Effector memory CD4-positive, alpha-beta T cell (primary cell): ENCODE data around the gene EVX2.

Experiments
- DNase-seq, 3 donors: peaks; one replicate each; pipeline ENCODE4 v3.0.0-alpha.2; 2020
- H3K27ac ChIP-seq: 2 replicates; pipeline ENCODE4 v1.7.0; 2013; ENCODE audit warnings: mild to moderate bottlenecking, low read length, moderate library complexity; ENCODE audit not compliant: insufficient read depth, poor library complexity, severe bottlenecking
- H3K27me3 ChIP-seq: replicated peaks from 2 replicates; pipeline ENCODE4 v1.7.0; 2013; ENCODE audit warnings: mild to moderate bottlenecking, low read length; ENCODE audit not compliant: insufficient read depth, control insufficient read depth, poor library complexity, severe bottlenecking
- H3K36me3 ChIP-seq: 2 replicates; pipeline ENCODE4 v1.7.0; 2013; ENCODE audit warnings: mild to moderate bottlenecking, low read length, moderate library complexity; ENCODE audit not compliant: control insufficient read depth, insufficient read depth
- H3K4me1 ChIP-seq: 2 replicates; pipeline ENCODE4 v1.7.0; 2013; ENCODE audit warnings: low read length, mild to moderate bottlenecking; ENCODE audit not compliant: control insufficient read depth, insufficient read depth, poor library complexity, severe bottlenecking
- H3K4me3 ChIP-seq: 2 replicates; pipeline ENCODE4 v1.7.0; 2013; ENCODE audit warnings: low read length, low read depth, mild to moderate bottlenecking; ENCODE audit not compliant: insufficient read depth, poor library complexity, severe bottlenecking
- H3K9me3 ChIP-seq: 2 replicates; pipeline ENCODE4 v1.7.0; 2013; ENCODE audit warnings: mild to moderate bottlenecking, low read length, moderate library complexity; ENCODE audit not compliant: control insufficient read depth
- total RNA-seq, 3 donors: gene quantifications; one replicate each; lab custom pipeline; 2026; lab: John Stamatoyannopoulos, UW

The EVX2 gene
- 0 reads per million in 3 donors for total RNA-seq

- Histone ChIP-seq H3K4me3 (no peak within 1 kb of the TSS), H3K27me3 (peaks cover 92% of the 10 kb centered on the region), H3K27ac (no peak within 1 kb of the TSS), H3K9me3 (peaks cover 25% of the 10 kb centered on the region), H3K36me3 (no peaks in the 10 kb centered on the region), H3K4me1 (peaks cover 5% of the 10 kb centered on the region)
- DNase-seq = no peak
Observed at GRCh38 chr2:176083796-176084261, at the start of gene EVX2. EVX2 (minus strand) TSS chr2:176083962; CDS start chr2:176083776, 186 bp downstream.

GRCh38 chr2:176133389-176133788 lies 49.6 kb upstream of the EVX2 start:
- peaks cover 90% of the 10 kb centered on the region for H3K27me3 ChIP-seq
- no peak for DNase-seq
- H3K36me3 ChIP-seq = no peaks in the 10 kb centered on the region
- H3K4me1 ChIP-seq = peaks cover 28% of the 10 kb centered on the region
- no peak overlapping the region for H3K4me3 ChIP-seq
- H3K27ac ChIP-seq = no peak overlapping the region
- H3K9me3 ChIP-seq = no peaks in the 10 kb centered on the region

- Histone ChIP-seq H3K9me3 (no peaks in the 10 kb centered on the region), H3K27me3 (peaks cover 92% of the 10 kb centered on the region), H3K36me3 (no peaks in the 10 kb centered on the region), H3K27ac (no peak overlapping the region), H3K4me3 (peak overlapping the region; percentile 51), H3K4me1 (peaks cover 28% of the 10 kb centered on the region)
- DNase-seq = no peak
Observed at GRCh38 chr2:176132205-176133171, 48.7 kb upstream of the EVX2 start.

DNA sequence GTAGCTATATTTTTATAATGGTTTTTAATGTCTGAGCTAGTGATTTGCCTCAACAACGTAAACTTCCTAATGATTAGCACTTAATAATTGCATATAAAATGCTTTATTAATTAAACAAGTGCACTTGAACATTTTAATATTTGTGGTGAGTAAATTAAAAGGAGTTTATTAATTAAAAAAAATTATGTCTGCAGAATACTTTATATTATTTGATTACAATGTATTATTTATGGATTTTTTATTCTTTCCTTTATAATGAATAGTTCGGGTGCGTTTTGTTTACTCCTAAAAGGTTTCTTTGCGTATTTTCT lies 48.0 kb upstream of the EVX2 start:
- Histone ChIP-seq H3K27ac (no peak overlapping the region), H3K4me3 (peak overlapping the region; percentile 51), H3K36me3 (no peaks in the 10 kb centered on the region), H3K27me3 (peaks cover 92% of the 10 kb centered on the region), H3K9me3 (no peaks in the 10 kb centered on the region), H3K4me1 (peaks cover 28% of the 10 kb centered on the region)
- no peak for DNase-seq

DNA sequence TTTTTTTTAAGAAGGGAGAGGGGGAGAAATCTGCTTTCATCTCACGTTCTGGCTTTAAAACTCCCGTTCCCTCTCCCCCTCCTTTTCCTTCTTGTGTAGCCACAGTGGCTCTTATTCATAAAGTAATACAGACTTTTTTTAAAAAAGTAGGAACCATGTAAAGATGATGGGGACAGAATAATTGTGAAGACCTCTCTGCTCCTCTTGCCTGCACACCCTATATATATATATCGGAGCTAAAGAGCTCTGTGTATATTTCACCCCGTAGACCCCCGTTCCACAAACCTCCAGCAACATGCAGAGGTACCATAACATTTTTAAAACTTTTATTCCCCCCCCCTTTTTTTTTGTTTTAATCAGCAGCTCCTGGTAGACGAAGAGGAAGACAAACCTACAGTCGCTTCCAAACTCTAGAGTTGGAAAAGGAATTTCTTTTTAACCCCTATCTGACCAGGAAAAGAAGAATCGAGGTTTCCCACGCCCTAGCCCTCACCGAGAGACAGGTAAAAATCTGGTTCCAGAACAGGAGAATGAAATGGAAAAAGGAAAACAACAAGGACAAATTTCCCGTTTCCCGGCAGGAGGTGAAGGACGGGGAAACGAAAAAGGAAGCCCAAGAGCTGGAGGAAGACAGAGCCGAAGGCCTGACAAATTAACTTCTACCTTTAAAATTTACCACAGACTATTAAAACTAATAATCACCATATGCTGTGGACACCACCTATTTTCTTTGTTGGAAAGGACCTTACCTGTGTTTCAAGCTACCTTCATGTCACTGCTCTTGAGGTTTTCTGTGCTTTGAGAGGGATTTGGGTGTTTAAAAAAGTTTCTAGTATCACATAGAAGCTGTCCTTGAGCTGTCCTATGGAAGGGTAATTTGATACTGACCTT lies 47.4 kb upstream of the EVX2 start:
- Histone ChIP-seq H3K27me3 (peaks cover 91% of the 10 kb centered on the region), H3K9me3 (no peaks in the 10 kb centered on the region), H3K36me3 (no peaks in the 10 kb centered on the region), H3K4me1 (peaks cover 22% of the 10 kb centered on the region), H3K27ac (no peak overlapping the region), H3K4me3 (peak overlapping the region; percentile 32)
- no peak for DNase-seq

GRCh38 chr2:176130147-176130956 lies 46.6 kb upstream of the EVX2 start:
- Histone ChIP-seq H3K9me3 (no peaks in the 10 kb centered on the region), H3K27me3 (peaks cover 89% of the 10 kb centered on the region), H3K4me1 (peaks cover 19% of the 10 kb centered on the region), H3K4me3 (peak overlapping the region; percentile 32), H3K36me3 (no peaks in the 10 kb centered on the region), H3K27ac (no peak overlapping the region)
- DNase-seq = no peak

- Histone ChIP-seq H3K9me3 (no peaks in the 10 kb centered on the region), H3K27ac (no peak overlapping the region), H3K27me3 (peaks cover 89% of the 10 kb centered on the region), H3K36me3 (no peaks in the 10 kb centered on the region), H3K4me3 (no peak overlapping the region), H3K4me1 (peaks cover 19% of the 10 kb centered on the region)
- DNase-seq = no peak
Observed at GRCh38 chr2:176129813-176130146, 46.0 kb upstream of the EVX2 start.

DNA sequence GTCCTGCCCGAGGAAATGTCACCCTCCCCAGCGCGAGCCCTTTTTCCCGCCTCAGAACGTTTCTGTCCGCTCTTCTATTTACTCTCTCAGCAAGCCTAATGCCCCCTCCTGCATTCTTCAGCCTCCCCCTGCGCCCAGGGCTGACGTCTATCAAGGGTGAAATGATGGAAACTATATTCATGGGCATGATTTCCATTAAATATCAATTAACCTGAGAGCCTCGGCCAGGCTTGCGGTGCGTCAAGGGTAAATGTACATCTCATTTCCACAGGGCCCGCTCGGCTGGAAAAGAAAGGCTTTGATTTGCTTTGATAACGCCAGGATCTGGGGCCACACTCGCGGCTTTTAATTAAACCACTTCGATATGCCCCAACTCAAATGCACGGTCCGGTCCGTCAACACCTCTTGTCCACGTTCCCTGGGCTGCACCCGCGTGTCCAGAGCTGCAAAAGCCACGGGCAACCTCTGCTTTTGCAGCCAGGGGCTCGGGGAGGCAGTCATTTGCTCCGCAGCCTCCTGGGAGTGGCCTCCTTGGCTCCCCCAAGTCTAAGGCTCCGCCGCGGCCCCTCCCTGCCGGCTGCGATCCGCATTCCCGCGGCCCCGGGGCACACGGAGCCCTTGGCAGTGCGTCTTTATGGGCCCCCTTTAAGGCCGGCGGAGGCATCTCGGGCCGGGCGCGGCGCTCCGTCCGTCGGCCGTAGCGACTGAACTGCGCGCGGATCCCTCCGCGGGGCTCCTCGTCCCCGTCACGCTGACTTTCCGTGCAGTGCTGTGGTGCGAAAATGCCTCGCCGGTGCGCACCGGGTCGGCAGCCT lies 45.4 kb upstream of the EVX2 start, which contains the start of gene HOXD8:
HOXD8 (plus strand) TSS at position 724 of the 815 bp plus-strand sequence. CDS start 662 bp downstream, outside the sequence.
- Histone ChIP-seq H3K4me3 (peak within 1 kb of the TSS; percentile 32), H3K9me3 (no peaks in the 10 kb centered on the region), H3K4me1 (peaks cover 19% of the 10 kb centered on the region), H3K27me3 (peaks cover 89% of the 10 kb centered on the region), H3K36me3 (no peaks in the 10 kb centered on the region), H3K27ac (no peak within 1 kb of the TSS)
- DNase-seq = no peak
